Gastrocnemius medialis (tissue), 4 donors: ENCODE measurements around the gene SPATS2L.

Source experiments
- POLR2A ChIP-seq, 2 donors: fragments of 450-650 bp; IDR thresholded peaks; one replicate each; pipeline ENCODE4 v1.6.1; 2017; ENCODE audit warnings: antibody characterized with exemption in 2 of 2, mild to moderate bottlenecking in 2 of 2, moderate library complexity in 2 of 2
- TF ChIP-seq, protein P1 (sequence below), 5 experiments: fragments of 450-650 bp in 3 of 5; fragments of 200-600 bp in 2 of 5; sonication (generic) in 2 of 5; IDR thresholded peaks in 4 of 5; conservative IDR thresholded peaks in 1 of 5; 1 replicate in 4 of 5; 2 replicates in 1 of 5; pipeline ENCODE4 v1.5.1; 2016 to 2019; ENCODE audit warnings: antibody characterized with exemption in 5 of 5, mild to moderate bottlenecking in 3 of 5, moderate library complexity in 3 of 5

DNA sequence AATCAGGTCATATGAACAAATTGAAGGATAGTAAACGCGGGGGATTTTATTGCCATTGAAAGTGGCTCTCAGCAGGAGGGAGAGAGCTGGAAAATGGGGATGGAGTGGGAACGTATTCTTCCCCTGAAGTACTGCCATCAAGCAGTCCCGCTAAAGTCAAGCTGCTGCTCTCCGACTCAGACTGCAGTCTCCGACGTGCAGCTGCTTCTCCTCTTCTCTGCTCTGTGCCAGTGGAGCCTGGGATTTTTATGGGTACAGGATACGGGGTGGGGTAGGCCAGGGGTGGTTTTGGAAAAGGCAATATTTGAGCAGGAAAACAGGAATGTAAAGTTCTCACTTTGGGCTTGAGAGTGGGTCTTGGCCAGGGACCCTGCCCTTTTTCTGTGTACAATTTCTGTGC, 170.3 kb downstream of the SPATS2L start:
- TF ChIP-seq, protein P1, sequence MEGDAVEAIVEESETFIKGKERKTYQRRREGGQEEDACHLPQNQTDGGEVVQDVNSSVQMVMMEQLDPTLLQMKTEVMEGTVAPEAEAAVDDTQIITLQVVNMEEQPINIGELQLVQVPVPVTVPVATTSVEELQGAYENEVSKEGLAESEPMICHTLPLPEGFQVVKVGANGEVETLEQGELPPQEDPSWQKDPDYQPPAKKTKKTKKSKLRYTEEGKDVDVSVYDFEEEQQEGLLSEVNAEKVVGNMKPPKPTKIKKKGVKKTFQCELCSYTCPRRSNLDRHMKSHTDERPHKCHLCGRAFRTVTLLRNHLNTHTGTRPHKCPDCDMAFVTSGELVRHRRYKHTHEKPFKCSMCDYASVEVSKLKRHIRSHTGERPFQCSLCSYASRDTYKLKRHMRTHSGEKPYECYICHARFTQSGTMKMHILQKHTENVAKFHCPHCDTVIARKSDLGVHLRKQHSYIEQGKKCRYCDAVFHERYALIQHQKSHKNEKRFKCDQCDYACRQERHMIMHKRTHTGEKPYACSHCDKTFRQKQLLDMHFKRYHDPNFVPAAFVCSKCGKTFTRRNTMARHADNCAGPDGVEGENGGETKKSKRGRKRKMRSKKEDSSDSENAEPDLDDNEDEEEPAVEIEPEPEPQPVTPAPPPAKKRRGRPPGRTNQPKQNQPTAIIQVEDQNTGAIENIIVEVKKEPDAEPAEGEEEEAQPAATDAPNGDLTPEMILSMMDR (IDR thresholded peaks at IDR 0.05 in 4 of 5, conservative IDR thresholded peaks at IDR 0.05 in 1 of 5): no peak
- no peak for TF ChIP-seq POLR2A (IDR thresholded peaks at IDR 0.05)
